Pancreas (tissue), 10 donors: ENCODE measurements around the gene NPHP4. TPM values are rescaled to one million over a fixed set of nuclear protein-coding genes. Genes with fewer than 3 reads are reported as not detected.
A peak's percentile ranks its signal among the peaks of the same experiment; 100 is the strongest.
"Not testable (repeated sequence)": the region's sequence is repeated elsewhere in the genome, so short reads cannot be mapped to it uniquely, and the experiment has no call there.

Experiments
- ATAC-seq, 4 donors: fragments of 200-7000 bp; cut with Tn5 transposase; one replicate each; pipeline versions ENCODE4 v1.8.0 to v1.9.1; 2020; ENCODE audit warnings: mild to moderate bottlenecking in 4 of 4, moderate library complexity in 4 of 4
- DNase-seq, 6 donors: peaks; one replicate each; pipeline ENCODE4 v3.0.0-alpha.2; 2020
- FAIRE-seq: peaks from 2 replicates; lab custom pipeline; 2012; peaks lifted over from hg19 to GRCh38; lab: Jason Lieb, UNC
- H3K27ac ChIP-seq, 4 donors: fragments of 200-600 bp; sonication (generic); 1 replicate in 3 of 4; 2 replicates in 1 of 4; pipeline versions ENCODE4 v1.5.0 to v1.8.0; 2020
- H3K27me3 ChIP-seq, 4 donors: fragments of 200-600 bp; one replicate each; pipeline ENCODE4 v1.8.0; 2021
- H3K36me3 ChIP-seq, 3 donors: fragments of 200-600 bp; sonication (generic) in 1 of 3; one replicate each; pipeline versions ENCODE4 v1.5.0 to v1.8.0; 2020 to 2021
- H3K4me1 ChIP-seq, 3 donors: fragments of 200-600 bp; one replicate each; pipeline ENCODE4 v1.8.0; 2021
- H3K4me3 ChIP-seq, 4 donors: fragments of 200-600 bp; sonication (generic) in 2 of 4; one replicate each; pipeline versions ENCODE4 v1.5.0 to v1.8.0; 2020 to 2021
- H3K9me3 ChIP-seq, 4 donors: fragments of 200-600 bp; one replicate each; pipeline ENCODE4 v1.8.0; 2021
- WGBS, 2 donors: extraction: QIAGEN DNeasy Blood & Tissue Kit; methylation state at CpG; one replicate each; pipeline ENCODE4 v1.1.7; 2013; 5-methylcytosine and 5-hydroxymethylcytosine counted together
- intact Hi-C, 3 donors: fragments of 100-400 bp; cut with DNase I; formaldehyde crosslinking; loops; one replicate each; pipeline versions ENCODE4 v1.11.1 to v1.14.2; 2022
- polyA plus RNA-seq, 2 donors: library from polyadenylated mRNA; stranded (reverse); fragments of 200-250 nt; gene quantifications; one replicate each; pipeline ENCODE4 v1.2.3, GENCODE V29; 2013
- total RNA-seq, 6 donors: library from RNA; stranded (reverse); fragmentation: NEBNext Ultra II Directional in 4 of 6; extraction: Animal tissue kit (Norgen Biotek cat#: 25700) in 4 of 6; gene quantifications; one replicate each; pipeline versions ENCODE4 v1.2.1 to v1.2.4, GENCODE V29; 2021 to 2023
- TF ChIP-seq, protein P1 (sequence below), 4 donors: fragments of 200-600 bp; sonication (generic) in 3 of 4; IDR thresholded peaks; one replicate each; pipeline versions ENCODE4 v1.5.0 to v1.8.0; 2021; ENCODE audit warnings: antibody characterized with exemption in 4 of 4
- donor health status: healthy with polysubstance abuse.
- donor health status: DM: no; HTN: no; CAD: no; lungs with moderate emphysema.
- donor health status: DM: no; HTN: no; CAD: no.
- donor health status: control.
- donor health status: control.
- donor health status: Bipolar disorder and iron deficiency.
- donor health status: DM: yes; HTN: yes; CAD: no.
- donor health status: DM: no; HTN: no; CAD: no.
- donor health status: DM: no; HTN: no; CAD: no.
- donor health status: DM: yes; HTN: yes; CAD: no.

NPHP4 gene
- total and polyA plus RNA-seq, 8 donors, result 4.0 to 9.7 (median 5.7) TPM

DNA sequence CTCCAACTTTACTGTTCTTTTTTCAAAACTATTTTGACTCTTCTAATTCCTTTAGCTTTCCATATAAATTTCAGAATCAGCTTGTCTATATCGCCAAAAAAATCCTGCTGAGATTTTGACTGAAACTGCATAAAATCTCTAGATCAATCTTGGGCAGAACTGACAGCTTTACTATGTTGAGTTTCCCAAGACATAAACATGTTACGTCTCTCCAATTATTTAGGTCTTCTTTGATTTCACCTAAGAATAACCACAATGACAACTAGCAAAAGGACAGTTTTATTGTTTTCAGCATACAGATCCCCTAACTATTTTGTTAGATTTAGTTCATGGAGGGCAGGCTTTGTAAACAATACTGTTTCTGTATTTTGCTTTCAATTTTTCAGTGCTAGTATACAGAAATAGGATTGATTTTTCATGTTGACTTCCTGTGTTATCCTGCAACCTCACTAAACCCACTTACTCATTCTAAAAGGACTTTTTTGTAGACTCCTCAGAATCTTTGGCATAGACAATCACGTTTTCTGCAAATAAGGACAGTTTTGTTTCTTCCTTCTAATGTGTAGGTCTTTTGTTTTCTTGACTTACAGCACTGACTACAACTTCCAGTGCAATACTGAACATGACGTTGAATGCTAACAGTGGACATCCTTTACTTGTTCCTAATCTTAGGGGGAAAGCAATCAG is 63.4 kb downstream of the NPHP4 start:
- FAIRE-seq, result no peak
- H3K4me3 ChIP-seq, result no peak overlapping the region
- intact Hi-C loops, result no loop called here

DNA sequence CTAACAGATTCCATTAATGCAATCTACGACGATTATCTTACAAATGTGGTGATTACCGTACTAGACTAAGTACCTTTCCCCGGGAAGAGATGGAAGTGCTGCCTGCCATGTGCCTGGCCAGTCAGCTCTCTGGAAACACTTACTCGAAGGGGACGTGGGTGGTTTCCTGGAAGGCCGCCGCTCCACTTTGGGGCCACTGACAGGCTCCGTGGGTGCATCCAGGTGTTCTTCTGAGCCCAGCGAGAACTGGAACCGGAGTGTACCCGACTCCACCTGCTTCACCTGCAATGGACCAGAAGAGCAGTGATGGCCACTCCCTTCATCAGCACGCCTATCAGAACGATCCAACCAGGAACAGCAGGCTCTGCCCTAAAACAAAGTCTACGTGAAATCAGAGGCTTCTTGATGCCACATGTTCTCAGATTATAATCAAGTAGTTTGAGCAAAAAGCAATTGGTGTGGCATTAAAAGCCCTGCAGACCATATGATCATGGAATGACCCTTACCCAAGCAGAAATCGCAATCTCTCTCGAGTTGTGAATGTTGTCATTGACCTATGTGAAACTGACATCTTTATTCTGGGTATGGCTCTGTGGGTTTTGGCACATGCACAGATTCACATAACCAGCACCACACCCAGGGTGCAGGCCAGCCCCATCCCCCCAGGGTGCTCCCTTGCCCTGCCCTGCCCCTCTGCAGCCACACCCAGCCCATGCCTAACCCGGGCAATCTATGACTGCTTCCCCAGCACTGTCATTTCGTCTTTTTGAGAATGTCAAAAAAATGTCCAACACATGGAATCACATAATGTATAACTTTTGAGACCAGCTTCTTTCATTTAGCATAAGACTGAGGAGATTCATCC is 64.5 kb downstream of the NPHP4 start:
- Histone ChIP-seq H3K4me3 (no peak overlapping the region), H3K36me3 (no peaks in the 10 kb centered on the region), H3K27me3 (no peaks in the 10 kb centered on the region), H3K27ac (no peak overlapping the region), H3K4me1 (no peaks in the 10 kb centered on the region), H3K9me3 (no peaks in the 10 kb centered on the region)
- 92 to 93% methylated on average over 19 of the region's 19 CpGs for WGBS, 2 donors
- FAIRE-seq (no peak), ATAC-seq (no peak), DNase-seq (no peak)
- TF ChIP-seq, protein P1, sequence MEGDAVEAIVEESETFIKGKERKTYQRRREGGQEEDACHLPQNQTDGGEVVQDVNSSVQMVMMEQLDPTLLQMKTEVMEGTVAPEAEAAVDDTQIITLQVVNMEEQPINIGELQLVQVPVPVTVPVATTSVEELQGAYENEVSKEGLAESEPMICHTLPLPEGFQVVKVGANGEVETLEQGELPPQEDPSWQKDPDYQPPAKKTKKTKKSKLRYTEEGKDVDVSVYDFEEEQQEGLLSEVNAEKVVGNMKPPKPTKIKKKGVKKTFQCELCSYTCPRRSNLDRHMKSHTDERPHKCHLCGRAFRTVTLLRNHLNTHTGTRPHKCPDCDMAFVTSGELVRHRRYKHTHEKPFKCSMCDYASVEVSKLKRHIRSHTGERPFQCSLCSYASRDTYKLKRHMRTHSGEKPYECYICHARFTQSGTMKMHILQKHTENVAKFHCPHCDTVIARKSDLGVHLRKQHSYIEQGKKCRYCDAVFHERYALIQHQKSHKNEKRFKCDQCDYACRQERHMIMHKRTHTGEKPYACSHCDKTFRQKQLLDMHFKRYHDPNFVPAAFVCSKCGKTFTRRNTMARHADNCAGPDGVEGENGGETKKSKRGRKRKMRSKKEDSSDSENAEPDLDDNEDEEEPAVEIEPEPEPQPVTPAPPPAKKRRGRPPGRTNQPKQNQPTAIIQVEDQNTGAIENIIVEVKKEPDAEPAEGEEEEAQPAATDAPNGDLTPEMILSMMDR (IDR thresholded peaks at IDR 0.05), result no peak
- intact Hi-C loops, result no loop called here

More for the DNA sequence above, 63.4 kb downstream of the NPHP4 start:
- DNase-seq (no peak), ATAC-seq (no peak)
- WGBS, 2 donors, result 90 to 93% methylated on average over 4 of the region's 4 CpGs
- Histone ChIP-seq H3K4me1 (no peaks in the 10 kb centered on the region), H3K9me3 (no peaks in the 10 kb centered on the region), H3K27ac (no peak overlapping the region), H3K36me3 (no peaks in the 10 kb centered on the region), H3K27me3 (no peaks in the 10 kb centered on the region)
- TF ChIP-seq, protein P1 (IDR thresholded peaks at IDR 0.05), result no peak

DNA sequence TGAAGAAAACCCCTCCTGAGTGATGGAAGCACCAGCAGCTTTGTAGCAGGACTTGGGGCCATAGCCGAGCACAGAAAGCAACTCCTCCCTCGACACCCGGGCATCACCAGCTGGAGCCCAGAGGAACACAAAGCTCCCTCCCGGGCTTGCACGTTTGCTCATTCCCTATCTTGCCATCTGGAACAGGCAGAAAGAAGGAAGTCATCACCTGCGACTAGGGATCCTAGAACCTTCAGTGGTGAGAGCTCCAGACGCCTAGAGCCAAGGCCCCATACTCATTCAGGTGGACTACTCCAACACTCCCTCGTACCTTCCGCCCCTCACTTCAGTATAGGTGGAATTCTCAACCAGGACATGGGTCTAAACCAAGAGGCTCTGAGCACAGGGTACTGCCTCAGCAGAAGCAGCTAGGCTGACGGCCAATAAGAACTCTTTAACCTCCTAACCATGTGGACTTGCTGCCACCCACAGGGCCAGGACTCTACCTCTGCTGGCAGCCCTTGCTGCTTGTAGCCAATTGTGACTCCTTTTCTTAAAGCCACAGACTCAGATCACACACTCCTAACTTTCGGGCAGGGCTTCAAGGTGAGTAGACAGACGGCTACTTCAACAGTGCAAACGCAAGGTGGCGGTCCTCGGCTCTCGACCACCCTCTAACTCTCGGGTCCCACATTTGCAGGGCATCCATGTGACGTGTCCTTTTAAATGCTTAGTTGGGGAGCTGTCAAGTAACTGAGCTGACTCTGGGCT is 65.4 kb downstream of the NPHP4 start:
- Histone ChIP-seq H3K9me3 (no peaks in the 10 kb centered on the region), H3K27me3 (no peaks in the 10 kb centered on the region), H3K4me1 (peaks cover 0 to 5% (median 0%) of the 10 kb centered on the region in 3 donors), H3K36me3 (no peaks in the 10 kb centered on the region), H3K27ac (no peak overlapping the region), H3K4me3 (no peak overlapping the region)
- intact Hi-C loops, result no loop called here
- FAIRE-seq, result no peak
- ATAC-seq, result no peak
- TF ChIP-seq, protein P1 (IDR thresholded peaks at IDR 0.05), result no peak
- DNase-seq, result no peak
- WGBS, 2 donors, result 89 to 95% methylated on average over 18 of the region's 18 CpGs

DNA sequence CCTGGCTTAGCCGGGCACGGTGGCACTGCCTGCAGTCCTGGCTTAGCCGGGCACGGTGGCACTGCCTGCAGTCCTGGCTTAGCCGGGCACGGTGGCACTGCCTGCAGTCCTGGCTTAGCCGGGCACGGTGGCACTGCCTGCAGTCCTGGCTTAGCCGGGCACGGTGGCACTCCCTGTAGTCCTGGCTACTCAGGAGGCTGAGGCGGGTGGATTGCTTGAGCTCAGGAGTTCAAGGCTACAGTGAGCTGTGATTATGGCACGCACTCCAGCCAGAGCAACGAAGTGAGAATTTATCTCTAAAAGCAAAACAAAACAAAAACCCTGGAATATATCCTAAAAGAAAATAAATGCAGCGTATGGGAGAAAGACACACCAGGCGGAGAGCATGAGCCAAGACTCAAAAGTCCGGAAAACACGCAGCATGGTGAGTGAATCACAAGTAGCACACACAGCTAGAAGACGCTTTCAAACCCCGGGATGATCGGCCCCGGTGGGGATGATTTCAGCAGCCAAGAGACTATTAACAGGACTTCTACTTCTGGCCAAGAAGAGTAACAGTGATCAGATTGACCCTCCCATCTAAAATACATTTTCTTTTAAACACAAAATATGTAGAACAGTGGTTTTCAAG is 69.4 kb downstream of the NPHP4 start:
- peak in 2 of 6 donors; percentile 28 to 41 for DNase-seq
- FAIRE-seq, H3K9me3 ChIP-seq, H3K4me1 ChIP-seq, H3K36me3 ChIP-seq, intact Hi-C loops, H3K27me3 ChIP-seq, H3K4me3 ChIP-seq: not testable (repeated sequence)
- H3K27ac ChIP-seq, result peak overlapping the region in 3 of 4 donors; percentile 3 to 56 (median 45)
- 42 to 52% methylated on average over 19 to 21 of the region's 21 CpGs for WGBS, 2 donors
- peak; percentile 61 to 63 (median 62) for ATAC-seq

DNA sequence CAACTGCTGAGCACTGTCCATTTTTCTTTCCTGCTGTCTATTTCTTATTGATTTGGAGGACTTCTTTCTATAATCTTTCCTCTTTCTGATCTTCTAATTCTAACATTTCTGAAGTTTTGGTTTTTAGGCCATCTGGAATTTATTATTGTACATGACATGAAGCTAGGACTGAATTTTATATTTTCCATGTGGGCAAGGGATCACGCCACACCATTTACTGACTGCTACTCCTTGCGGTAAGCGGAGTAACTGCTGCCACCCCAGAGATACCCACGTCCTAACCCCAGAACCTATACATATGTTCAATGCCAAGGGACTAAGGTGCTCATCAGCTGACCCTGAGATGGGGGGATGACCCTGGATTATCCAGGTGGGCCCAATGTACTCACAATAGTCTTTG is 70.6 kb downstream of the NPHP4 start:
- 93 to 94% methylated on average over 4 of the region's 4 CpGs for WGBS, 2 donors
- DNase-seq (no peak), ATAC-seq (peak; percentile 9 to 20 (median 12)), FAIRE-seq (no peak)
- Histone ChIP-seq H3K27ac (peak overlapping the region; percentile 39 to 62 (median 50)), H3K36me3 (no peaks in the 10 kb centered on the region), H3K9me3 (no peaks in the 10 kb centered on the region), H3K4me3 (no peak overlapping the region), H3K4me1 (peaks cover 0 to 5% (median 5%) of the 10 kb centered on the region in 3 donors), H3K27me3 (no peaks in the 10 kb centered on the region)
- TF ChIP-seq, protein P1 (IDR thresholded peaks at IDR 0.05), result no peak
- intact Hi-C loops, result no loop called here
